HepG2 (cell line): ENCODE measurements around the gene GHR. TPM values are rescaled to one million over a fixed set of nuclear protein-coding genes. Genes with fewer than 3 reads are reported as not detected.

ENCODE experiments used
- ATAC-seq: fragments of 200-7000 bp; cut with Tn5 transposase; 3 replicates; pipeline ENCODE4 v1.9.1; 2020; ENCODE audit warnings: mild to moderate bottlenecking, moderate library complexity
- BruUV-seq: library from RNA; stranded (reverse); fragments of 400-500 nt; replicated peaks from 2 replicates; lab custom pipeline; 2021; lab: Mats Ljungman, UMichigan
- CTCF ChIA-PET: fragments of 300-600 bp; formaldehyde crosslinking; extraction: SDS; loops from one replicate; lab custom pipeline; 2021; ENCODE audit warnings: low total read pairs, inconsistent platforms, low intra/inter-chr PET ratio; lab: Yijun Ruan, JAX
- POLR2A ChIA-PET: fragments of 350-600 bp; sonication (Branson Sonifier 250); formaldehyde crosslinking; loops from one replicate; lab custom pipeline; 2020; ENCODE audit warnings: antibody characterized with exemption, inconsistent platforms; lab: Yijun Ruan, JAX
- DNase-seq: peaks from one replicate; pipeline ENCODE4 v3.0.0-alpha.2; 2015; ENCODE audit warnings: low spot score
- FAIRE-seq: peaks from 3 replicates; lab custom pipeline; 2011; peaks lifted over from hg19 to GRCh38; lab: Jason Lieb, UNC
- H2AFZ ChIP-seq: one replicate; pipeline ENCODE4 v1.6.1; 2011; ENCODE audit warnings: low read length, inconsistent platforms
- H3K27ac ChIP-seq: fragments of 300-600 bp; 3 replicates; pipeline ENCODE4 v1.8.0; 2011; ENCODE audit warnings: mixed run types, mild to moderate bottlenecking, mixed read lengths, low read length, inconsistent platforms; ENCODE audit not compliant: insufficient read depth; ENCODE audit errors: extremely low read length
- H3K27me3 ChIP-seq, 2 experiments: fragments of 200-600 bp in 1 of 2; 2 replicates in 1 of 2; 3 replicates in 1 of 2; pipeline versions ENCODE4 v1.6.0 to v1.8.0; 2011; ENCODE audit warnings: low read length in 2 of 2, mild to moderate bottlenecking in 2 of 2, moderate library complexity in 2 of 2, inconsistent platforms in 1 of 2; ENCODE audit not compliant: insufficient read depth in 2 of 2, control insufficient read depth in 1 of 2
- H3K36me3 ChIP-seq, 2 experiments: fragments of 200-600 bp in 1 of 2; replicated peaks in 1 of 2; 2 replicates in 1 of 2; 3 replicates in 1 of 2; pipeline versions ENCODE4 v1.5.1 to v1.8.0; 2011; ENCODE audit warnings: low read length in 2 of 2, inconsistent platforms in 1 of 2; ENCODE audit not compliant: insufficient read depth in 2 of 2, control insufficient read depth in 1 of 2
- H3K4me1 ChIP-seq: 2 replicates; pipeline ENCODE4 v1.5.1; 2012; ENCODE audit warnings: low read length, inconsistent platforms; ENCODE audit not compliant: insufficient read depth
- H3K4me2 ChIP-seq: 2 replicates; pipeline ENCODE4 v1.6.0; 2011; ENCODE audit warnings: low read depth, low read length, inconsistent platforms
- H3K4me3 ChIP-seq, 3 experiments: fragments of 200-600 bp in 1 of 3; sonication (generic), shearing (Covaris generic) in 1 of 3; replicated peaks in 1 of 3; 2 replicates each; pipeline ENCODE4 v1.5.1; 2011 to 2016; ENCODE audit warnings: low read length in 3 of 3, inconsistent platforms in 2 of 3, low read depth in 2 of 3, mild to moderate bottlenecking in 2 of 3, control low read depth in 1 of 3, mixed read lengths in 1 of 3; ENCODE audit not compliant: insufficient read depth in 1 of 3
- H3K79me2 ChIP-seq: one replicate; pipeline ENCODE4 v1.6.1; 2011; ENCODE audit warnings: low read length, inconsistent platforms; ENCODE audit not compliant: insufficient read depth
- H3K9ac ChIP-seq: 2 replicates; pipeline ENCODE4 v1.6.0; 2011; ENCODE audit warnings: mild to moderate bottlenecking, low read depth, low read length, inconsistent platforms; ENCODE audit not compliant: insufficient read depth
- H3K9me3 ChIP-seq: 2 replicates; pipeline ENCODE4 v1.5.1; 2012; ENCODE audit warnings: mild to moderate bottlenecking, low read length
- H4K20me1 ChIP-seq: 2 replicates; pipeline ENCODE4 v1.6.0; 2011; ENCODE audit warnings: inconsistent platforms, mild to moderate bottlenecking, low read length, moderate library complexity; ENCODE audit not compliant: insufficient read depth
- HNRNPL ChIP-seq: fragments of 200-400 bp; formaldehyde crosslinking; IDR thresholded peaks from 2 replicates; pipeline ENCODE4 v1.6.1; 2017; ENCODE audit warnings: mild to moderate bottlenecking, low read depth, low read length
- NFIC ChIP-seq: IDR thresholded peaks from 2 replicates; pipeline ENCODE4 v1.6.1; 2012; ENCODE audit warnings: mild to moderate bottlenecking, low read length, inconsistent platforms
- RBM22 ChIP-seq: fragments of 200-400 bp; formaldehyde crosslinking; optimal IDR thresholded peaks from 2 replicates; pipeline ENCODE3; 2017; ENCODE audit warnings: mild to moderate bottlenecking, low read length, moderate library complexity
- SALL2 ChIP-seq: sonication (generic); formaldehyde crosslinking; IDR thresholded peaks from 2 replicates; pipeline ENCODE4 v1.8.1; 2023; ENCODE audit warnings: mild to moderate bottlenecking, missing genetic modification reagents, inconsistent platforms
- SP2 ChIP-seq: sonication (generic); formaldehyde crosslinking; IDR thresholded peaks from 2 replicates; pipeline ENCODE4 v1.5.1; 2020; ENCODE audit warnings: mild to moderate bottlenecking, missing genetic modification reagents
- TAF15 ChIP-seq: fragments of 200-400 bp; formaldehyde crosslinking; IDR thresholded peaks from one replicate; pipeline ENCODE4 v1.6.1; 2018; ENCODE audit warnings: mild to moderate bottlenecking, low read depth, low read length; ENCODE audit not compliant: poor library complexity, severe bottlenecking
- TEAD2 ChIP-seq: sonication (generic); formaldehyde crosslinking; IDR thresholded peaks from 2 replicates; pipeline ENCODE4 v1.9.0; 2021; ENCODE audit warnings: missing genetic modification reagents
- ZNF329 ChIP-seq: sonication (generic); formaldehyde crosslinking; IDR thresholded peaks from 2 replicates; pipeline ENCODE4 v1.9.0; 2021; ENCODE audit warnings: low read depth, mild to moderate bottlenecking, missing genetic modification reagents
- ZNF510 ChIP-seq: sonication (generic); formaldehyde crosslinking; IDR thresholded peaks from 2 replicates; pipeline ENCODE4 v1.4.0; 2020; ENCODE audit warnings: low read depth, mild to moderate bottlenecking, missing genetic modification reagents
- ZNF557 ChIP-seq: sonication (generic); formaldehyde crosslinking; IDR thresholded peaks from 2 replicates; pipeline ENCODE4 v1.4.0; 2020; ENCODE audit warnings: missing genetic modification reagents
- WGBS: methylation state at CpG from one replicate; pipeline ENCODE4 v1.1.6; 2017; ENCODE audit warnings: low lambda C conversion rate; 5-methylcytosine and 5-hydroxymethylcytosine counted together
- in situ Hi-C: cut with HindIII; loops from 2 replicates; pipeline ENCODE4 v1.10.0; 2017; ENCODE audit warnings: low pct_unique_long_range_greater_than_20kb; ENCODE audit not compliant: extremely low pct_ligation_motif_present
- intact Hi-C: fragments of 100-400 bp; cut with micrococcal nuclease; formaldehyde crosslinking; loops from one replicate; pipeline ENCODE4 v1.10.0; 2022; ENCODE audit not compliant: unreplicated experiment
- polyA plus RNA-seq, 8 experiments: library from polyadenylated mRNA; depleted of rRNA in 3 of 8; stranded (reverse) in 7 of 8; unstranded in 1 of 8; fragments of >200 nt; fragmentation: Illumina TruSeq in 4 of 8; extraction: Trizol in 4 of 8; gene quantifications; 2 replicates each; pipeline versions ENCODE4 v1.2.1 to v1.2.3, GENCODE V29; 2011 to 2016; ENCODE audit warnings: low read depth in 4 of 8, missing spikeins in 1 of 8, mixed read lengths in 1 of 8; ENCODE audit not compliant: insufficient read depth in 1 of 8
- total RNA-seq, 5 experiments: library from RNA; depleted of rRNA; stranded (reverse); fragments of >200 nt; fragmentation: Illumina TruSeq; extraction: Trizol; gene quantifications; 2 replicates each; pipeline ENCODE4 v1.2.3, GENCODE V29; 2016; ENCODE audit warnings: low read depth in 1 of 5
- TF ChIP-seq, protein P1 (sequence below): sonication (generic); formaldehyde crosslinking; IDR thresholded peaks from 2 replicates; pipeline ENCODE4 v1.9.0; 2021; ENCODE audit warnings: mild to moderate bottlenecking, missing genetic modification reagents
- TF ChIP-seq, protein P2 (sequence below): sonication (generic); formaldehyde crosslinking; IDR thresholded peaks from 2 replicates; pipeline ENCODE4 v1.4.0; 2020; ENCODE audit warnings: mild to moderate bottlenecking, low read depth, missing genetic modification reagents

The GHR gene
- total and polyA plus RNA-seq, 2 of the 13 experiments (the other 11 are each of a cell fraction or from before 2014, with no cell fraction given): 0.07 TPM; not detected in 1

DNA sequence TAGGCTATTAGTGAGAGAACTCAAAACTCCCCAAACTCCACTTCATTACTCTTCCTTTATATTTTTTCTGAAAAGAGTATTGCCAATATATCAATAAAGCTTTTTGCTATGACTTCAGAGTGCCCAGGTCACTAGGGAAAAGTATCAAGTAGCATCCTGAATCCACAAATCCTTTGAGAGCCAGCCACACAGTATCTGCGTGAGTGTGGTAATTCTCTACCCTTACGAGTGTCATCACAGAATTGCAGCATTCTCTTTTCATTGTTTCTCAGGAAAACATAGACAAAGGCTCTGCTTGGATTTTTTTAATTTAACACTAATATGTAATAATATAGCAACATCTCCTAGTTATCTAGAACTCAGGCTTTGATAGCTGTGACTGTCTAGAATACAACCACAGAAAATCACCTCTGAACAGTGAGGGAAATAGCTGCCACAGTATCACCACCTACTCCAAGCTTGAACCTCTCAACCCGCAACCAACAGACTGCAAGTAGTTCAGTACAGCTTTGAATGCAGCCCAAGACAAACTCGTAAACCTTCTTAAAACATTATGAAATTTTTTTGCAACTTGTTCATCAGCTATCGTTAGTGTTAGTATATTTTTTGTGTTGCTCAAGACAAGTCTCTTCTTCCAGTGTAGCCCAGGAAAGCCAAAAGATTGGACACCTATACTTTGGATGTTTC lies 254.1 kb downstream of the GHR start:
- BruUV-seq: no TSS peak
- H3K4me1 ChIP-seq: no peaks in the 10 kb centered on the region
- CTCF ChIA-PET: no interaction called here
- WGBS: 21% methylated on average over 5 of the region's 5 CpGs
- H3K79me2 ChIP-seq: no peaks in the 10 kb centered on the region
- no peaks in the 10 kb centered on the region for H3K9me3 ChIP-seq
- H3K27ac ChIP-seq: no peak overlapping the region
- FAIRE-seq: no peak
- H3K36me3 ChIP-seq: no peaks in the 10 kb centered on the region
- TF ChIP-seq TEAD2 (CRISPR knock-in tag) (no peak), RBM22 (no peak)
- TF ChIP-seq, all 625 proteins: peak for 0
- ATAC-seq (no peak), DNase-seq (no peak)
- POLR2A ChIA-PET: no interaction called here
- no peak overlapping the region for H3K9ac ChIP-seq
- in situ Hi-C loops (no loop called here), intact Hi-C loops (no loop called here)
- H4K20me1 ChIP-seq: no peaks in the 10 kb centered on the region
- H3K27me3 ChIP-seq: no peaks in the 10 kb centered on the region
- H3K4me3 ChIP-seq: no peak overlapping the region
- no peak overlapping the region for H2AFZ ChIP-seq
- no peak overlapping the region for H3K4me2 ChIP-seq

DNA sequence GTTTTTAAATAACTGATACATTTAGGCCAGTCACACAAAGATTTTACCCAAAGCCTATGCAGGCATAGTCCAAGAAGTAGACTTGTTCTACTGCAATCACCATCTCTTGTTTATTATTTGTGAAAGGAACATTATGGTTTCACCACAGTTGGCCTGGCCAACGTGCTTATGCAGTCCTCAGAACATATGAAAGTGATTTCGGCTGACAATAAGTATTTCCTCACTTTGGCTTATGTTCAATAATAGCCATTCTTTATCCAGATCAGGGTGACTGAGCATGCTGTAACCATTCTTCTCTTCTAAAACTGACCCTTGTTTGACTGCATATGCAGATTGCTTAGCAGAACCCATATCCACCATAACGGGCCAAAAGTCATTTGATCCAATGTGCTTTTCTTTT lies 256.8 kb downstream of the GHR start:
- H3K4me1 ChIP-seq: no peaks in the 10 kb centered on the region
- H3K79me2 ChIP-seq: no peaks in the 10 kb centered on the region
- H3K4me3 ChIP-seq: no peak overlapping the region
- POLR2A ChIA-PET: no interaction called here
- no peak for ATAC-seq
- FAIRE-seq: no peak
- no peak overlapping the region for H3K9ac ChIP-seq
- DNase-seq: no peak
- no peak overlapping the region for H3K27ac ChIP-seq
- WGBS: 15% methylated on average over 3 of the region's 3 CpGs
- BruUV-seq: no TSS peak
- no peaks in the 10 kb centered on the region for H3K36me3 ChIP-seq
- in situ Hi-C loops: no loop called here
- H2AFZ ChIP-seq: no peak overlapping the region
- intact Hi-C loops: no loop called here
- H4K20me1 ChIP-seq: no peaks in the 10 kb centered on the region
- H3K9me3 ChIP-seq: no peaks in the 10 kb centered on the region
- no peaks in the 10 kb centered on the region for H3K27me3 ChIP-seq
- no peak overlapping the region for H3K4me2 ChIP-seq
- CTCF ChIA-PET: no interaction called here
- no peak for TF ChIP-seq ZNF510
- TF ChIP-seq, protein P1, sequence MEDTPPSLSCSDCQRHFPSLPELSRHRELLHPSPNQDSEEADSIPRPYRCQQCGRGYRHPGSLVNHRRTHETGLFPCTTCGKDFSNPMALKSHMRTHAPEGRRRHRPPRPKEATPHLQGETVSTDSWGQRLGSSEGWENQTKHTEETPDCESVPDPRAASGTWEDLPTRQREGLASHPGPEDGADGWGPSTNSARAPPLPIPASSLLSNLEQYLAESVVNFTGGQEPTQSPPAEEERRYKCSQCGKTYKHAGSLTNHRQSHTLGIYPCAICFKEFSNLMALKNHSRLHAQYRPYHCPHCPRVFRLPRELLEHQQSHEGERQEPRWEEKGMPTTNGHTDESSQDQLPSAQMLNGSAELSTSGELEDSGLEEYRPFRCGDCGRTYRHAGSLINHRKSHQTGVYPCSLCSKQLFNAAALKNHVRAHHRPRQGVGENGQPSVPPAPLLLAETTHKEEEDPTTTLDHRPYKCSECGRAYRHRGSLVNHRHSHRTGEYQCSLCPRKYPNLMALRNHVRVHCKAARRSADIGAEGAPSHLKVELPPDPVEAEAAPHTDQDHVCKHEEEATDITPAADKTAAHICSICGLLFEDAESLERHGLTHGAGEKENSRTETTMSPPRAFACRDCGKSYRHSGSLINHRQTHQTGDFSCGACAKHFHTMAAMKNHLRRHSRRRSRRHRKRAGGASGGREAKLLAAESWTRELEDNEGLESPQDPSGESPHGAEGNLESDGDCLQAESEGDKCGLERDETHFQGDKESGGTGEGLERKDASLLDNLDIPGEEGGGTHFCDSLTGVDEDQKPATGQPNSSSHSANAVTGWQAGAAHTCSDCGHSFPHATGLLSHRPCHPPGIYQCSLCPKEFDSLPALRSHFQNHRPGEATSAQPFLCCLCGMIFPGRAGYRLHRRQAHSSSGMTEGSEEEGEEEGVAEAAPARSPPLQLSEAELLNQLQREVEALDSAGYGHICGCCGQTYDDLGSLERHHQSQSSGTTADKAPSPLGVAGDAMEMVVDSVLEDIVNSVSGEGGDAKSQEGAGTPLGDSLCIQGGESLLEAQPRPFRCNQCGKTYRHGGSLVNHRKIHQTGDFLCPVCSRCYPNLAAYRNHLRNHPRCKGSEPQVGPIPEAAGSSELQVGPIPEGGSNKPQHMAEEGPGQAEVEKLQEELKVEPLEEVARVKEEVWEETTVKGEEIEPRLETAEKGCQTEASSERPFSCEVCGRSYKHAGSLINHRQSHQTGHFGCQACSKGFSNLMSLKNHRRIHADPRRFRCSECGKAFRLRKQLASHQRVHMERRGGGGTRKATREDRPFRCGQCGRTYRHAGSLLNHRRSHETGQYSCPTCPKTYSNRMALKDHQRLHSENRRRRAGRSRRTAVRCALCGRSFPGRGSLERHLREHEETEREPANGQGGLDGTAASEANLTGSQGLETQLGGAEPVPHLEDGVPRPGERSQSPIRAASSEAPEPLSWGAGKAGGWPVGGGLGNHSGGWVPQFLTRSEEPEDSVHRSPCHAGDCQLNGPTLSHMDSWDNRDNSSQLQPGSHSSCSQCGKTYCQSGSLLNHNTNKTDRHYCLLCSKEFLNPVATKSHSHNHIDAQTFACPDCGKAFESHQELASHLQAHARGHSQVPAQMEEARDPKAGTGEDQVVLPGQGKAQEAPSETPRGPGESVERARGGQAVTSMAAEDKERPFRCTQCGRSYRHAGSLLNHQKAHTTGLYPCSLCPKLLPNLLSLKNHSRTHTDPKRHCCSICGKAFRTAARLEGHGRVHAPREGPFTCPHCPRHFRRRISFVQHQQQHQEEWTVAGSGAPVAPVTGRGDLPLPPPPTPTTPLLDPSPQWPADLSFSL (CRISPR knock-in tag): no peak
- TF ChIP-seq ZNF329 (CRISPR knock-in tag): no peak
- no peak for TF ChIP-seq HNRNPL
- TF ChIP-seq, protein P2, sequence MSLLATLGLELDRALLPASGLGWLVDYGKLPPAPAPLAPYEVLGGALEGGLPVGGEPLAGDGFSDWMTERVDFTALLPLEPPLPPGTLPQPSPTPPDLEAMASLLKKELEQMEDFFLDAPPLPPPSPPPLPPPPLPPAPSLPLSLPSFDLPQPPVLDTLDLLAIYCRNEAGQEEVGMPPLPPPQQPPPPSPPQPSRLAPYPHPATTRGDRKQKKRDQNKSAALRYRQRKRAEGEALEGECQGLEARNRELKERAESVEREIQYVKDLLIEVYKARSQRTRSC (CRISPR knock-in tag): no peak
- no peak for TF ChIP-seq SP2 (CRISPR knock-in tag)
- TF ChIP-seq NFIC: no peak
- TF ChIP-seq TAF15: no peak
- no peak for TF ChIP-seq SALL2 (CRISPR knock-in tag)
- TF ChIP-seq ZNF557 (CRISPR knock-in tag): no peak
